AG04450 (cell line): ENCODE measurements around the gene SPATA33. TPM values are rescaled to one million over a fixed set of nuclear protein-coding genes. Genes with fewer than 3 reads are reported as not detected.
A peak's percentile ranks its signal among the peaks of the same experiment; 100 is the strongest.

Experiments
- CTCF ChIA-PET: fragments of 300-600, 350-600 bp; formaldehyde crosslinking; extraction: SDS; loops from one replicate; lab custom pipeline; 2022; ENCODE audit warnings: antibody characterized with exemption, inconsistent platforms; lab: Charles Lee
- POLR2A ChIA-PET: fragments of 350-600 bp; formaldehyde crosslinking; extraction: SDS; loops from one replicate; lab custom pipeline; 2021; ENCODE audit warnings: antibody characterized with exemption, inconsistent platforms; lab: Yijun Ruan, JAX
- DNase-seq: peaks from one replicate; pipeline ENCODE4 v3.0.0-alpha.2; 2011; ENCODE audit warnings: low read depth, low spot score
- H3K27ac ChIP-seq: one replicate; pipeline ENCODE4 v1.5.1; 2012; ENCODE audit warnings: low read depth, low read length, control low read depth
- H3K27me3 ChIP-seq: one replicate; pipeline ENCODE4 v1.6.0; 2012; ENCODE audit warnings: low read length; ENCODE audit not compliant: control insufficient read depth, insufficient read depth
- H3K4me3 ChIP-seq: 2 replicates; pipeline ENCODE4 v1.5.1; 2011; ENCODE audit warnings: mild to moderate bottlenecking, low read depth, low read length, control low read depth
- H3K9me3 ChIP-seq: 2 replicates; pipeline ENCODE4 v1.5.1; 2012; ENCODE audit warnings: low read length; ENCODE audit not compliant: control insufficient read depth, insufficient read depth
- CTCF ChIP-seq: IDR thresholded peaks from 2 replicates; pipeline ENCODE4 v1.5.1; 2011; ENCODE audit warnings: low read depth, low read length, control low read depth, inconsistent platforms
- polyA plus RNA-seq: library from polyadenylated mRNA; depleted of rRNA; stranded (reverse); fragments of >200 nt; gene quantifications from 2 replicates; pipeline ENCODE4 v1.2.3, GENCODE V29; 2011

Gene SPATA33
- polyA plus RNA-seq, 1 experiment = 2.4 TPM

- Histone ChIP-seq H3K4me3 (no peak within 1 kb of the TSS), H3K27me3 (peaks cover 2% of the 10 kb centered on the region), H3K27ac (no peak within 1 kb of the TSS), H3K9me3 (peaks cover 6% of the 10 kb centered on the region; the same call in 1 of the 2 replicates)
- no peak for DNase-seq
- POLR2A ChIA-PET = interaction anchor here (1.5 kb wide), 1 partner anchor 27 kb away, joined by 3 read pairs; no protein-coding TSS in a partner anchor
- TF ChIP-seq CTCF = no peak
- CTCF ChIA-PET = interaction anchor here (0.6 to 1.5 kb wide), 2 partner anchors 28 to 309 kb away, joined by 4 to 6 read pairs; no protein-coding TSS in a partner anchor
Measured at GRCh38 chr16:89613231-89613953, 44.2 kb upstream of the SPATA33 start, which contains the start of gene DPEP1. Gene DPEP1, plus strand, starts transcription at chr16:89613642. Its CDS starts 16,769 bp downstream, at chr16:89630411.

- H3K27me3 ChIP-seq = peaks cover 2% of the 10 kb centered on the region
- TF ChIP-seq CTCF = no peak
- H3K27ac ChIP-seq = no peak overlapping the region
- ChIA-PET CTCF (interaction anchor here (1.5 kb wide), 1 partner anchor 28 kb away, joined by 4 read pairs; no protein-coding TSS in a partner anchor), POLR2A (interaction anchor here (0.6 to 1.5 kb wide), 2 partner anchors 14 to 27 kb away, joined by 3 to 10 read pairs; no protein-coding TSS in a partner anchor)
- DNase-seq = no peak
- no peak overlapping the region for H3K4me3 ChIP-seq
- H3K9me3 ChIP-seq = peaks cover 6% of the 10 kb centered on the region; the same call in 1 of the 2 replicates
Measured at GRCh38 chr16:89613954-89614459, 43.6 kb upstream of the SPATA33 start.

GRCh38 chr16:89615176-89615575 is 42.5 kb upstream of the SPATA33 start:
- ChIA-PET CTCF (interaction anchor here (0.8 to 1.9 kb wide), 9 partner anchors 14 to 246 kb away, joined by 3 to 7 read pairs (median 3); no protein-coding TSS in a partner anchor), POLR2A (interaction anchor here (1.1 kb wide), 1 partner anchor 13 kb away, joined by 3 read pairs; no protein-coding TSS in a partner anchor)
- Histone ChIP-seq H3K27ac (no peak overlapping the region), H3K27me3 (peaks cover 2% of the 10 kb centered on the region), H3K4me3 (no peak overlapping the region), H3K9me3 (peaks cover 6% of the 10 kb centered on the region; the same call in 1 of the 2 replicates)
- DNase-seq = no peak
- TF ChIP-seq CTCF = no peak

GRCh38 chr16:89615596-89616090 is 42.0 kb upstream of the SPATA33 start:
- ChIA-PET CTCF (interaction anchor here (0.8 to 1.9 kb wide), 10 partner anchors 13 to 246 kb away, joined by 3 to 7 read pairs (median 3); no protein-coding TSS in a partner anchor), POLR2A (interaction anchor here (1.1 kb wide), 1 partner anchor 13 kb away, joined by 3 read pairs; no protein-coding TSS in a partner anchor)
- Histone ChIP-seq H3K4me3 (no peak overlapping the region), H3K27ac (no peak overlapping the region), H3K27me3 (peaks cover 7% of the 10 kb centered on the region), H3K9me3 (peaks cover 6% of the 10 kb centered on the region; the same call in 1 of the 2 replicates)
- no peak for DNase-seq
- TF ChIP-seq CTCF = peak; percentile 63
